GM12874 (cell line): ENCODE measurements around the gene COL9A3.

Experiments
- CTCF ChIP-seq: IDR thresholded peaks from 2 replicates; pipeline ENCODE4 v1.5.1; 2011; ENCODE audit warnings: low read depth, mild to moderate bottlenecking, control low read depth, low read length, moderate library complexity; ENCODE audit not compliant: insufficient read depth

The COL9A3 gene

GRCh38 chr20:62794007-62794724, 22.7 kb upstream of the COL9A3 start:
- no peak for TF ChIP-seq CTCF

- no peak for TF ChIP-seq CTCF
Measured at GRCh38 chr20:62795023-62795761, 21.7 kb upstream of the COL9A3 start.

DNA sequence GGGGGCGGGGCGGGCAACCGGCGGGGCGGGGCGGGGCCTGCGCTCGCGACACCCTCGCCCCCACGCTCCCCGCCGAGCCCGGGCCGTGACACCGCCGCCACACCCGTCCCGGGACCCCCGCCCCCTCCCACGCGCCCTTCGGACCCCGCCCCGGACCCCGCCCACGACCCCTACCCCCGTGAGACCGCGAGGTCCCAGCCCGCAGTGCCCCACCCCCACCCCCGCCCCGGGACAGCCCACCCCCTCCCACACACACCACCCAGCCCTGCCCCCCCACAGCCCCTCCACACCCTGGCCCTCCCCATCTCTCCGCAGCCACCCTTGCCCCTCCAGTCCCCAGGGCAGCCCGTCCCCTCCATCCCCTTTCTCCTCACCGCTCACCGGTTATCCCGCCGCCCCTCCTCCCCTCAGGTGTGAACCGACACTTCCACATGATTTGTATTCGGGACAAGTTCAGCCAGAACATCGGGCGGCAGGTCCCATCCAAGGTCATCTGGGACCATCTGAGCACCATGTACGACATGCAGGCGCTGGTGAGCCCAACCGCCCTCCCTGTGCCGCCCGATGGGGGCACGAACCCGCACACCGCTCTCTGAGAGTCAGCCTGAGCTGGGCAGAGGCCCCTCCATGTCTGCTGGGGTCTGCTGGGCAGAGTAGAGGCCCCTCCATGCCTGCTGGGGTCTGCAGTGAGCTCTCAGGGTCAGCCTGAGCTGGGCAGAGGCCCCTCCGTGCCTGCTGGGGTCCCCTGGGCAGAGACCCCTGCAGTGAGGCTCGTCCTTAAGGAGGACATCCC, 20.0 kb upstream of the COL9A3 start:
- TF ChIP-seq CTCF, result no peak

- TF ChIP-seq CTCF, result no peak
Measured at GRCh38 chr20:62797671-62798532, 18.9 kb upstream of the COL9A3 start.

GRCh38 chr20:62799036-62799435, 17.8 kb upstream of the COL9A3 start:
- no peak for TF ChIP-seq CTCF

DNA sequence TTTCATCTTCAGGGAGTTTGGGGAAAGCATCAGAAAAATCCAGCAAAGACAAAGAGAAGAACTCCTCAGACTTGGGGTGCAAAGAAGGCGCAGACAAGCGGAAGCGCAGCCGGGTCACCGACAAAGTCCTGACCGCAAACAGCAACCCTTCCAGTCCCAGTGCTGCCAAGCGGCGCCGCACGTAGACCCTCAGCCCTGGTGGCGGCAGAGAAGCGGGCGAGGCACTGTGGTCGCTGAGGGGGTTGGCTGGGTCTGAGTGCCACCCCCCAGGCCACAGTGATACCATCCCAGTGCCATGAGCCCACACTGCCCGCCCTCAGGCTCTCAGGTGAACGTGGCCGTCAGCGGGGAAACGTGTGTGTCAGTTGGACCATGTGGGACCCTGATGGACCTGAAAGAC, 17.4 kb upstream of the COL9A3 start:
- no peak for TF ChIP-seq CTCF
